Liver (tissue), 3 donors: ENCODE measurements around the gene ZFAND3.

Experiments used
- ATF3 ChIP-seq: IDR thresholded peaks from 2 replicates; pipeline ENCODE4 v1.6.1; 2016; ENCODE audit warnings: antibody characterized with exemption
- FOXA1 ChIP-seq: IDR thresholded peaks from 2 replicates; pipeline ENCODE4 v1.6.1; 2016; ENCODE audit warnings: antibody characterized with exemption
- FOXA2 ChIP-seq: IDR thresholded peaks from 2 replicates; pipeline ENCODE4 v1.6.1; 2016; ENCODE audit warnings: antibody characterized with exemption
- GABPA ChIP-seq, 2 donors: IDR thresholded peaks in 1 of 2; conservative IDR thresholded peaks in 1 of 2; 2 replicates each; pipeline ENCODE4 v1.6.1; 2016; ENCODE audit warnings: antibody characterized with exemption in 2 of 2, mild to moderate bottlenecking in 1 of 2, moderate library complexity in 1 of 2
- HNF4A ChIP-seq, 2 donors: conservative IDR thresholded peaks; 2 replicates each; pipeline ENCODE4 v1.6.1; 2016; ENCODE audit warnings: antibody characterized with exemption in 2 of 2, mild to moderate bottlenecking in 2 of 2
- JUND ChIP-seq, 2 donors: IDR thresholded peaks; 2 replicates each; pipeline ENCODE4 v1.6.1; 2016; ENCODE audit warnings: antibody characterized with exemption in 2 of 2
- RAD21 ChIP-seq, 2 donors: IDR thresholded peaks; 2 replicates each; pipeline ENCODE4 v1.6.1; 2016; ENCODE audit warnings: antibody characterized with exemption in 2 of 2, mild to moderate bottlenecking in 2 of 2
- REST ChIP-seq: IDR thresholded peaks from 2 replicates; pipeline ENCODE4 v1.6.1; 2016; ENCODE audit warnings: antibody characterized with exemption, mild to moderate bottlenecking
- RXRA ChIP-seq, 2 donors: IDR thresholded peaks; 2 replicates each; pipeline ENCODE4 v1.6.1; 2017 to 2018; ENCODE audit warnings: antibody characterized with exemption in 2 of 2, mild to moderate bottlenecking in 1 of 2
- SP1 ChIP-seq: IDR thresholded peaks from 2 replicates; pipeline ENCODE4 v1.6.1; 2018; ENCODE audit warnings: antibody characterized with exemption, mild to moderate bottlenecking
- YY1 ChIP-seq: IDR thresholded peaks from 2 replicates; pipeline ENCODE4 v1.6.1; 2016; ENCODE audit warnings: antibody characterized with exemption, mild to moderate bottlenecking
- TF ChIP-seq, protein P1 (sequence below): fragments of 150-350 bp; IDR thresholded peaks from 2 replicates; pipeline ENCODE4 v1.5.1; 2017; ENCODE audit warnings: improper control_type of control experiment, low read depth, low read length; ENCODE audit not compliant: missing input control
- TF ChIP-seq, protein P2 (sequence below): IDR thresholded peaks from 2 replicates; pipeline ENCODE4 v1.6.1; 2016; ENCODE audit warnings: antibody characterized with exemption
- donor health status: healthy.
- donor health status: healthy.

GRCh38 chr6:37845026-37845911 lies 25.7 kb downstream of the ZFAND3 start:
- TF ChIP-seq, protein P1, sequence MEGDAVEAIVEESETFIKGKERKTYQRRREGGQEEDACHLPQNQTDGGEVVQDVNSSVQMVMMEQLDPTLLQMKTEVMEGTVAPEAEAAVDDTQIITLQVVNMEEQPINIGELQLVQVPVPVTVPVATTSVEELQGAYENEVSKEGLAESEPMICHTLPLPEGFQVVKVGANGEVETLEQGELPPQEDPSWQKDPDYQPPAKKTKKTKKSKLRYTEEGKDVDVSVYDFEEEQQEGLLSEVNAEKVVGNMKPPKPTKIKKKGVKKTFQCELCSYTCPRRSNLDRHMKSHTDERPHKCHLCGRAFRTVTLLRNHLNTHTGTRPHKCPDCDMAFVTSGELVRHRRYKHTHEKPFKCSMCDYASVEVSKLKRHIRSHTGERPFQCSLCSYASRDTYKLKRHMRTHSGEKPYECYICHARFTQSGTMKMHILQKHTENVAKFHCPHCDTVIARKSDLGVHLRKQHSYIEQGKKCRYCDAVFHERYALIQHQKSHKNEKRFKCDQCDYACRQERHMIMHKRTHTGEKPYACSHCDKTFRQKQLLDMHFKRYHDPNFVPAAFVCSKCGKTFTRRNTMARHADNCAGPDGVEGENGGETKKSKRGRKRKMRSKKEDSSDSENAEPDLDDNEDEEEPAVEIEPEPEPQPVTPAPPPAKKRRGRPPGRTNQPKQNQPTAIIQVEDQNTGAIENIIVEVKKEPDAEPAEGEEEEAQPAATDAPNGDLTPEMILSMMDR = no peak
- no peak for TF ChIP-seq SP1
- TF ChIP-seq FOXA2 = peak; percentile 56
- no peak for TF ChIP-seq REST
- TF ChIP-seq ATF3 = no peak
- peak in 1 of 2 donors; percentile 27 for TF ChIP-seq JUND (IDR thresholded peaks at IDR 0.05)
- TF ChIP-seq RXRA (IDR thresholded peaks at IDR 0.05) = peak in 1 of 2 donors; percentile 24
- TF ChIP-seq GABPA (IDR thresholded peaks at IDR 0.05 in 1 of 2, conservative IDR thresholded peaks at IDR 0.05 in 1 of 2) = no peak
- TF ChIP-seq RAD21 (IDR thresholded peaks at IDR 0.05) = peak in 1 of 2 donors; percentile 4
- peak; percentile 76 for TF ChIP-seq FOXA1
- TF ChIP-seq HNF4A (conservative IDR thresholded peaks at IDR 0.05) = peak; percentile 15 to 16
- peak; percentile 91 for TF ChIP-seq YY1
- TF ChIP-seq, protein P2, sequence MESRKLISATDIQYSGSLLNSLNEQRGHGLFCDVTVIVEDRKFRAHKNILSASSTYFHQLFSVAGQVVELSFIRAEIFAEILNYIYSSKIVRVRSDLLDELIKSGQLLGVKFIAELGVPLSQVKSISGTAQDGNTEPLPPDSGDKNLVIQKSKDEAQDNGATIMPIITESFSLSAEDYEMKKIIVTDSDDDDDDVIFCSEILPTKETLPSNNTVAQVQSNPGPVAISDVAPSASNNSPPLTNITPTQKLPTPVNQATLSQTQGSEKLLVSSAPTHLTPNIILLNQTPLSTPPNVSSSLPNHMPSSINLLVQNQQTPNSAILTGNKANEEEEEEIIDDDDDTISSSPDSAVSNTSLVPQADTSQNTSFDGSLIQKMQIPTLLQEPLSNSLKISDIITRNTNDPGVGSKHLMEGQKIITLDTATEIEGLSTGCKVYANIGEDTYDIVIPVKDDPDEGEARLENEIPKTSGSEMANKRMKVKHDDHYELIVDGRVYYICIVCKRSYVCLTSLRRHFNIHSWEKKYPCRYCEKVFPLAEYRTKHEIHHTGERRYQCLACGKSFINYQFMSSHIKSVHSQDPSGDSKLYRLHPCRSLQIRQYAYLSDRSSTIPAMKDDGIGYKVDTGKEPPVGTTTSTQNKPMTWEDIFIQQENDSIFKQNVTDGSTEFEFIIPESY = no peak
